Measurements from ENCODE around the gene MAS1L.
"Not testable (repeated sequence)": the region's sequence is repeated elsewhere in the genome, so short reads cannot be mapped to it uniquely, and the experiment has no call there.

The MAS1L gene

GRCh38 chr6:29461021-29461814, 26.5 kb downstream of the MAS1L start:
- DNase-seq (ENCODE audit: low read depth), result no peak
- TF ChIP-seq CTCF (conservative IDR thresholded peaks at IDR 0.05; ENCODE audit: low read depth, low read length), result no peak
- H3K4me3 ChIP-seq (ENCODE audit: low read depth, low read length), result no peak overlapping the region

- DNase-seq (ENCODE audit: low read depth), result no peak
- no peak within 1 kb of the TSS for H3K4me3 ChIP-seq (ENCODE audit: low read depth, low read length)
- no peak for TF ChIP-seq CTCF (conservative IDR thresholded peaks at IDR 0.05; ENCODE audit: low read depth, low read length)
Measured at GRCh38 chr6:29456971-29457370, 30.8 kb downstream of the MAS1L start, which contains the start of the genes OR11A1 and OR2H1. TSS of gene OR11A1 (minus strand) at chr6:29457071. CDS start at chr6:29427641, 29,430 bp downstream. TSS of gene OR2H1 (plus strand) at chr6:29457155. CDS start at chr6:29461770, 4,615 bp downstream.

GRCh38 chr6:29451471-29452193, 36.1 kb downstream of the MAS1L start:
- peak; percentile 2 for DNase-seq (ENCODE audit: low read depth)

GRCh38 chr6:29447670-29448069, 40.1 kb downstream of the MAS1L start:
- peak; percentile 0 for DNase-seq (ENCODE audit: low read depth)
- H3K4me3 ChIP-seq (ENCODE audit: low read depth, low read length), result no peak overlapping the region
- no peak for TF ChIP-seq CTCF (conservative IDR thresholded peaks at IDR 0.05; ENCODE audit: low read depth, low read length)

More at GRCh38 chr6:29451471-29452193, 36.1 kb downstream of the MAS1L start:
- TF ChIP-seq CTCF (conservative IDR thresholded peaks at IDR 0.05; ENCODE audit: low read depth, low read length), result no peak
- no peak overlapping the region for H3K4me3 ChIP-seq (ENCODE audit: low read depth, low read length)

- DNase-seq (ENCODE audit: low read depth); H3K4me3 ChIP-seq (ENCODE audit: low read depth, low read length): not testable (repeated sequence)
Measured at GRCh38 chr6:29444031-29444430, 43.7 kb downstream of the MAS1L start.

GRCh38 chr6:29442719-29443118, 45.0 kb downstream of the MAS1L start:
- TF ChIP-seq CTCF (conservative IDR thresholded peaks at IDR 0.05; ENCODE audit: low read depth, low read length), result no peak
- DNase-seq (ENCODE audit: low read depth), result peak; percentile 1
- no peak overlapping the region for H3K4me3 ChIP-seq (ENCODE audit: low read depth, low read length)

GRCh38 chr6:29439006-29439405, 48.8 kb downstream of the MAS1L start, which contains the start of gene OR10C1:
TSS of gene OR10C1 (plus strand) at chr6:29439306. CDS start at chr6:29440016, 710 bp downstream.
- H3K4me3 ChIP-seq (ENCODE audit: low read depth, low read length), result no peak within 1 kb of the TSS
- TF ChIP-seq CTCF (conservative IDR thresholded peaks at IDR 0.05; ENCODE audit: low read depth, low read length), result no peak
- no peak for DNase-seq (ENCODE audit: low read depth)

- DNase-seq (ENCODE audit: low read depth), result not testable (repeated sequence)
Measured at GRCh38 chr6:29436730-29437129, 51.0 kb downstream of the MAS1L start.

More at GRCh38 chr6:29436730-29437129, 51.0 kb downstream of the MAS1L start:
- H3K4me3 ChIP-seq (ENCODE audit: low read depth, low read length), result not testable (repeated sequence)
